Lower leg skin (tissue), 4 donors: ENCODE results near the gene HBB. TPM values are rescaled to one million over a fixed set of nuclear protein-coding genes. Genes with fewer than 3 reads are reported as not detected.

ENCODE experiments used
- DNase-seq, 2 donors: peaks; one replicate each; pipeline ENCODE4 v3.0.0-alpha.2; 2019; ENCODE audit warnings: low spot score in 2 of 2
- H3K4me3 ChIP-seq: fragments of 200-600 bp; sonication (generic); 2 replicates; pipeline ENCODE4 v1.5.1; 2017; ENCODE audit warnings: mild to moderate bottlenecking, low read depth; ENCODE audit not compliant: poor library complexity, severe bottlenecking
- CTCF ChIP-seq, 3 donors: fragments of 450-650 bp; IDR thresholded peaks; one replicate each; pipeline ENCODE4 v1.5.1; 2016; ENCODE audit warnings: antibody characterized with exemption in 3 of 3, mild to moderate bottlenecking in 3 of 3, moderate library complexity in 2 of 3
- POLR2A ChIP-seq, 2 donors: fragments of 450-650 bp; IDR thresholded peaks; one replicate each; pipeline ENCODE4 v1.6.1; 2016 to 2017; ENCODE audit warnings: antibody characterized with exemption in 2 of 2, mild to moderate bottlenecking in 1 of 2, moderate library complexity in 1 of 2
- WGBS, 2 donors: methylation state at CpG; one replicate each; pipeline ENCODE4 v1.1.5; 2018; 5-methylcytosine and 5-hydroxymethylcytosine counted together
- intact Hi-C: fragments of 100-400 bp; cut with DNase I; formaldehyde crosslinking; loops from one replicate; pipeline ENCODE4 v1.15.0; 2023; ENCODE audit warnings: low total_unique reads
- total RNA-seq, 4 donors: library from RNA; depleted of rRNA; stranded (reverse); fragments of >200 nt; gene quantifications; one replicate each; pipeline ENCODE4 v1.1.0, GENCODE V29; 2016

HBB gene
- total RNA-seq, 4 donors from 2014 or later = 0.56 to 65.8 (median 13.1) TPM

GRCh38 chr11:5242208-5242607 lies 15.3 kb upstream of the HBB start:
- DNase-seq = no peak
- no peak overlapping the region for H3K4me3 ChIP-seq
- intact Hi-C loops = no loop called here
- TF ChIP-seq CTCF (IDR thresholded peaks at IDR 0.05) (no peak), POLR2A (IDR thresholded peaks at IDR 0.05) (no peak)
- 67 to 75% methylated on average over 2 of the region's 2 CpGs for WGBS, 2 donors

GRCh38 chr11:5241458-5241857 lies 14.6 kb upstream of the HBB start:
- TF ChIP-seq CTCF (IDR thresholded peaks at IDR 0.05) (no peak), POLR2A (IDR thresholded peaks at IDR 0.05) (no peak)
- no peak overlapping the region for H3K4me3 ChIP-seq
- WGBS, 2 donors = 66% methylated on average over 3 of the region's 3 CpGs
- intact Hi-C loops = no loop called here
- DNase-seq = no peak

GRCh38 chr11:5240458-5240857 lies 13.6 kb upstream of the HBB start:
- DNase-seq = no peak
- 51 to 56% methylated on average over 2 of the region's 2 CpGs for WGBS, 2 donors
- H3K4me3 ChIP-seq = no peak overlapping the region
- intact Hi-C loops = no loop called here
- TF ChIP-seq POLR2A (IDR thresholded peaks at IDR 0.05) (no peak), CTCF (IDR thresholded peaks at IDR 0.05) (no peak)

- TF ChIP-seq CTCF (IDR thresholded peaks at IDR 0.05) (no peak), POLR2A (IDR thresholded peaks at IDR 0.05) (no peak)
- DNase-seq = no peak
- intact Hi-C loops = no loop called here
- WGBS, 2 donors = 86 to 92% methylated on average over 1 of the region's 1 CpG
- H3K4me3 ChIP-seq = no peak overlapping the region
Measured at GRCh38 chr11:5240056-5240455, 13.2 kb upstream of the HBB start.

- no peak for DNase-seq
- intact Hi-C loops = no loop called here
- TF ChIP-seq CTCF (IDR thresholded peaks at IDR 0.05) (no peak), POLR2A (IDR thresholded peaks at IDR 0.05) (no peak)
- no peak overlapping the region for H3K4me3 ChIP-seq
Measured at GRCh38 chr11:5239046-5239445, 12.2 kb upstream of the HBB start.

GRCh38 chr11:5238486-5238885 lies 11.6 kb upstream of the HBB start:
- DNase-seq = no peak
- intact Hi-C loops = no loop called here
- 43 to 51% methylated on average over 2 of the region's 2 CpGs for WGBS, 2 donors
- TF ChIP-seq CTCF (IDR thresholded peaks at IDR 0.05) = no peak
- TF ChIP-seq POLR2A (IDR thresholded peaks at IDR 0.05) = no peak
- no peak overlapping the region for H3K4me3 ChIP-seq
